ENCODE measurements around the gene TRAPPC2L.

DNA sequence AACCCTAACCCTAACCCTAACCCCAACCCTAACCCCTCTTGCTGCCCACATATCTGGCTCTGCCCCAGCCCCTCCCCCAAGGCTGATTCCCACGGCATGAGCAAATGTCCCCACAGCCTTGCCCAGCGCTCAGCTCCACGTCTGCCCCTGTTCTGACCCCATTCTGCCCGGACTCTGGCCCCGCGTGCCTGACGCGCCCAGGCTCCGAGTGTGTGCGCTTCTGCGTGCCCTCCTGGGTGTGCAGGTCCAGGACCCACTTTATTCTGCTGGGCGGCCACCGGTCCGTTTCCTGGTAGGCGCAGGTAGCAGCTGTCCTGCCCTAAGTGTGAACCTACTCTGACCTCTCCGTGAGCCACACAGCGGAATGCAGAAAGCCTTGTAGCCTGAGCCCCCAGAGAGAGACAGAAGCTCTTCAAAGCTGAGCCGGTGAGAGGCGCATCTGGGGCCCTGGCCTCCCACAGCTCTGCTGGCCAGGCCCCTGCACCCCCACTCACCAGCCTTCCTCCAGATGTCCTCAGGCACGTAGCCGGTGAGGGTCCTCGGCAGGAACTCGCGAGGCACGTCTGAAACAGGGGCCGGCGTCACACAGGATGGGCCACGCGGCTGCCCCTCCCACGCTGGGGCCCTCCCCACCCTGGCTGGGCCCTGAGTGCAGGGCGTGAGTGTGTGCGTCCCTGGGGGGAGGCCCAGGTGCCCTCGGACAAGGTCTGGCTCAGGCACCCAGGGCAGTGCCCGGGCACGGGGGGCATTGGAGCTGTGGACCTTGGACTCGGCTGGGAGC, 23.5 kb downstream of the TRAPPC2L start:
- TF ChIP-seq, protein P1, sequence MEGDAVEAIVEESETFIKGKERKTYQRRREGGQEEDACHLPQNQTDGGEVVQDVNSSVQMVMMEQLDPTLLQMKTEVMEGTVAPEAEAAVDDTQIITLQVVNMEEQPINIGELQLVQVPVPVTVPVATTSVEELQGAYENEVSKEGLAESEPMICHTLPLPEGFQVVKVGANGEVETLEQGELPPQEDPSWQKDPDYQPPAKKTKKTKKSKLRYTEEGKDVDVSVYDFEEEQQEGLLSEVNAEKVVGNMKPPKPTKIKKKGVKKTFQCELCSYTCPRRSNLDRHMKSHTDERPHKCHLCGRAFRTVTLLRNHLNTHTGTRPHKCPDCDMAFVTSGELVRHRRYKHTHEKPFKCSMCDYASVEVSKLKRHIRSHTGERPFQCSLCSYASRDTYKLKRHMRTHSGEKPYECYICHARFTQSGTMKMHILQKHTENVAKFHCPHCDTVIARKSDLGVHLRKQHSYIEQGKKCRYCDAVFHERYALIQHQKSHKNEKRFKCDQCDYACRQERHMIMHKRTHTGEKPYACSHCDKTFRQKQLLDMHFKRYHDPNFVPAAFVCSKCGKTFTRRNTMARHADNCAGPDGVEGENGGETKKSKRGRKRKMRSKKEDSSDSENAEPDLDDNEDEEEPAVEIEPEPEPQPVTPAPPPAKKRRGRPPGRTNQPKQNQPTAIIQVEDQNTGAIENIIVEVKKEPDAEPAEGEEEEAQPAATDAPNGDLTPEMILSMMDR (IDR thresholded peaks at IDR 0.05): no peak
- TF ChIP-seq POLR2A (IDR thresholded peaks at IDR 0.05): no peak
